A673 (cell line): ENCODE data around the gene SERPINB8. TPM values are rescaled to one million over a fixed set of nuclear protein-coding genes. Genes with fewer than 3 reads are reported as not detected.

Source experiments
- BruUV-seq: library from RNA; stranded (reverse); fragments of 400-500 nt; replicated peaks from 2 replicates; lab custom pipeline; 2021; lab: Mats Ljungman, UMichigan
- CTCF ChIA-PET: fragments of 300-600 bp; sonication (Branson Sonifier 250); formaldehyde crosslinking; loops from one replicate; lab custom pipeline; 2022; ENCODE audit warnings: antibody characterized with exemption; lab: Charles Lee
- POLR2A ChIA-PET: fragments of 300-600 bp; sonication (Branson Sonifier 250); formaldehyde crosslinking; loops from one replicate; lab custom pipeline; 2022; ENCODE audit warnings: antibody characterized with exemption; ENCODE audit not compliant: low non-redundant PET; lab: Charles Lee
- DNase-seq: peaks from one replicate; pipeline ENCODE4 v3.0.0-alpha.2; 2015; ENCODE audit warnings: low spot score
- H3K27ac ChIP-seq: fragments of 200-600 bp; sonication (generic); 2 replicates; pipeline ENCODE4 v1.5.1; 2016; ENCODE audit warnings: mixed run types, low read depth, mild to moderate bottlenecking, mixed read lengths, antibody characterized with exemption, low read length; ENCODE audit not compliant: poor library complexity, severe bottlenecking
- H3K27me3 ChIP-seq: fragments of 200-600 bp; sonication (generic); replicated peaks from 2 replicates; pipeline ENCODE4 v1.6.1; 2017; ENCODE audit warnings: mixed run types, low read depth, mild to moderate bottlenecking, mixed read lengths, antibody characterized with exemption, low read length; ENCODE audit not compliant: insufficient read depth, poor library complexity
- H3K36me3 ChIP-seq: fragments of 200-600 bp; sonication (generic); 2 replicates; pipeline ENCODE4 v1.6.1; 2016; ENCODE audit warnings: mixed run types, mild to moderate bottlenecking, mixed read lengths, antibody characterized with exemption, low read length; ENCODE audit not compliant: insufficient read depth, poor library complexity, severe bottlenecking
- H3K4me1 ChIP-seq: fragments of 200-600 bp; sonication (generic); 2 replicates; pipeline ENCODE4 v1.6.1; 2017; ENCODE audit warnings: mixed run types, mild to moderate bottlenecking, mixed read lengths, antibody characterized with exemption, low read length; ENCODE audit not compliant: insufficient read depth, poor library complexity, severe bottlenecking
- H3K4me3 ChIP-seq: fragments of 200-600 bp; sonication (generic); 2 replicates; pipeline ENCODE4 v1.5.1; 2016; ENCODE audit warnings: low read depth, mixed run types, mild to moderate bottlenecking, mixed read lengths, low read length; ENCODE audit not compliant: poor library complexity, severe bottlenecking
- H3K9me3 ChIP-seq: fragments of 200-600 bp; sonication (generic); 2 replicates; pipeline ENCODE4 v1.6.1; 2016; ENCODE audit warnings: mixed run types, low read depth, mild to moderate bottlenecking, mixed read lengths, antibody characterized with exemption, low read length; ENCODE audit not compliant: poor library complexity, severe bottlenecking
- CTCF ChIP-seq: fragments of 300-800, 200-600 bp; sonication (generic); conservative IDR thresholded peaks from 2 replicates; pipeline ENCODE4 v1.5.1; 2017; ENCODE audit warnings: low read depth, mild to moderate bottlenecking, antibody characterized with exemption, low read length, moderate library complexity, mixed read lengths
- EZH2 ChIP-seq: fragments of 200-600 bp; sonication (generic); IDR thresholded peaks from 2 replicates; pipeline ENCODE4 v1.6.1; 2017; ENCODE audit warnings: borderline replicate concordance, low read depth, mild to moderate bottlenecking, mixed read lengths, antibody characterized with exemption, low read length; ENCODE audit not compliant: poor library complexity, severe bottlenecking
- intact Hi-C: fragments of 100-400 bp; cut with micrococcal nuclease; formaldehyde crosslinking; loops from one replicate; pipeline ENCODE4 v1.10.0; 2022; ENCODE audit not compliant: unreplicated experiment
- total RNA-seq: library from RNA; stranded (reverse); gene quantifications from 2 replicates; pipeline ENCODE4 v1.2.3, GENCODE V29; 2021

The SERPINB8 gene
- total RNA-seq, 1 experiment from 2014 or later: 26.4 TPM

DNA sequence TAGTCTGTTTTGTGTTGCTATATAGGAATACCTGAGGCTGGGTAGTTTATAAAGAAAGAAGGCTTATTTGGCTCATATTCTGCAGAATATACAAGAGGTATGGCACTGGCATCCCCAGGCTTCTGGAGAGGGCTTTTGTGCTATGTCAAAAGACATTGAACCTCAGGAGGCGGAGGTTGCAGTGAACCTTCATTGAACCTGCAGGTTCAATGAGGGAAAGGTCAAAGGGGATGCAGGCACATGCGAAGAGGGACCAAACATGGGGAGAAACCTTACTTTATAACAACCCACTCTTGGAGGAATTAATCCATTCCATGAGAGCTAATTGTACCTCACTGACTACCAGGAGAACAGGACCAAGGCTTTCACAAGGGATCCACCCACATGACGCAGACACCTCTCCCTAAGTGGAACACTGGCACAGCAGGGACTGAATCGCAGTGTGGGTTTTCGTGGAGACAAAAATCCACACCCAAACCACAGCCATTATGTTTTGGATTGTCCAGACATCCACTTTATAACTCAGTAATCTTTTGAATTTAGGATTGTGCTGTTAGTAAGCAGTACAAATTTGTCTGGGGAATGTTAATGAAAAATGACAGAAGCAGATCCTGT, 4.1 kb upstream of the SERPINB8 start:
- no TSS peak for BruUV-seq
- Histone ChIP-seq H3K4me3 (no peak overlapping the region), H3K4me1 (peaks cover 3% of the 10 kb centered on the region), H3K27me3 (no peaks in the 10 kb centered on the region), H3K36me3 (no peaks in the 10 kb centered on the region), H3K9me3 (no peaks in the 10 kb centered on the region), H3K27ac (no peak overlapping the region)
- CTCF ChIA-PET: no interaction called here
- TF ChIP-seq EZH2: no peak
- no peak for TF ChIP-seq CTCF
- POLR2A ChIA-PET: no interaction called here
- no peak for DNase-seq
- intact Hi-C loops: no loop called here

- TF ChIP-seq EZH2 (no peak), CTCF (no peak)
- Histone ChIP-seq H3K27me3 (no peaks in the 10 kb centered on the region), H3K36me3 (no peaks in the 10 kb centered on the region), H3K27ac (peak overlapping the region; percentile 99), H3K9me3 (no peaks in the 10 kb centered on the region), H3K4me3 (peak overlapping the region; percentile 89), H3K4me1 (peaks cover 8% of the 10 kb centered on the region)
- no TSS peak for BruUV-seq
- intact Hi-C loops: loop anchor here (10.0 kb wide), 1 partner anchor 456 kb away; no protein-coding TSS in a partner anchor
- no peak for DNase-seq
- CTCF ChIA-PET: no interaction called here
- POLR2A ChIA-PET: interaction anchor here (0.6 kb wide), 1 partner anchor 532 kb away, joined by 10 read pairs; no protein-coding TSS in a partner anchor
These were observed 926 bp downstream of the SERPINB8 start for GRCh38 chr18:63970809-63971205.

DNA sequence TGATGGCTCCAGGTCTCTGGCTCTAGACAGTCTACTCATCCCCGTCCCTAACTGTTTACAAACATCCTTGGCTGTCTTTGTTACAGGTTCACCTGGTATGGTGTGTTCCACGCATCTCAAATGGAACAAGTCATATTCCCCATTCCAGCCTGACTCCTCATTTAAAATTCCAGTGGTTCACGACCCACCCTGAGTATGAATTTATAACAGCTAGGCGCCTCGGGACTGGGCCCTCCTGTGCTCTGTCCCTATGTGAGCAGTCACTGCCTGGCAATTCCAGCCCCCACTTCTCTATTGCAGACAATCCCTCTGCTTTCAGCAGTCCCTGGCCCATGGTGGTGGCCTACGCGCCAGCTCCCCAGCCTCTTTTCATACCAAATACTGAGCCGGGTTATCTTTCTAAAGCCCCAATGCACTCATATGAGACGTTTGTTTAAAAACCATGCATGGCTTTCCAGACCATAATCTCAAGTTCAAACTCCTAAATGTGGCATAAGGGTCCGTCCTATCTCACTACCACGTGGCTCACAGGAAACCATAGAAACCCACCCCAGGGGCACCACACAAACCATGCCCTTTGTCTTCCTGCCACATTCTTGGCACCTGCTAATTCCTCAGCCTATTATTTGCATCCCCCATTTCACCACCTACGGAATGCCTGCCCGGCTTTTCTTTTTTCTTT, 1.6 kb downstream of the SERPINB8 start:
- no peaks in the 10 kb centered on the region for H3K27me3 ChIP-seq
- ChIA-PET POLR2A (no interaction called here), CTCF (no interaction called here)
- DNase-seq: no peak
- intact Hi-C loops: loop anchor here (10.0 kb wide), 1 partner anchor 457 kb away; no protein-coding TSS in a partner anchor
- H3K9me3 ChIP-seq: no peaks in the 10 kb centered on the region
- H3K27ac ChIP-seq: peak overlapping the region; percentile 99
- TF ChIP-seq EZH2 (no peak), CTCF (no peak)
- no peaks in the 10 kb centered on the region for H3K36me3 ChIP-seq
- peaks cover 8% of the 10 kb centered on the region for H3K4me1 ChIP-seq
- H3K4me3 ChIP-seq: peak overlapping the region; percentile 89
- TSS peak; percentile 24 for BruUV-seq
